Caco-2 (cell line): ENCODE results near the gene UBR3. TPM values are rescaled to one million over a fixed set of nuclear protein-coding genes. Genes with fewer than 3 reads are reported as not detected.

ENCODE experiments used
- BruUV-seq: library from RNA; stranded (reverse); fragments of 400-500 nt; replicated peaks from 2 replicates; lab custom pipeline; 2021; lab: Mats Ljungman, UMichigan
- CTCF ChIA-PET: fragments of 300-600 bp; sonication (Branson Sonifier 250); formaldehyde crosslinking; loops from one replicate; lab custom pipeline; 2022; ENCODE audit warnings: antibody characterized with exemption; lab: Charles Lee
- POLR2A ChIA-PET: fragments of 300-600 bp; sonication (Branson Sonifier 250); formaldehyde crosslinking; loops from one replicate; lab custom pipeline; 2022; ENCODE audit warnings: antibody characterized with exemption; lab: Charles Lee
- DNase-seq, 2 experiments: peaks; one replicate each; pipeline versions ENCODE4 v3.0.0 to v3.0.0-alpha.2; 2020 to 2022
- H3K27me3 ChIP-seq: replicated peaks from 2 replicates; pipeline ENCODE4 v1.6.0; 2011; ENCODE audit warnings: low read length; ENCODE audit not compliant: control insufficient read depth, insufficient read depth
- H3K36me3 ChIP-seq: 2 replicates; pipeline ENCODE4 v1.5.1; 2011; ENCODE audit warnings: low read length; ENCODE audit not compliant: control insufficient read depth, insufficient read depth
- H3K4me1 ChIP-seq: fragments of 250-450 bp; sonication (Bioruptor Pico); 2 replicates; pipeline ENCODE4 v1.5.1; 2020; ENCODE audit warnings: mild to moderate bottlenecking
- H3K4me3 ChIP-seq: 2 replicates; pipeline ENCODE4 v1.5.1; 2011; ENCODE audit warnings: low read depth, mild to moderate bottlenecking, control low read depth, low read length
- H3K9me3 ChIP-seq: fragments of 250-450 bp; sonication (Bioruptor Pico); 2 replicates; pipeline ENCODE4 v1.5.1; 2020; ENCODE audit warnings: mild to moderate bottlenecking, moderate library complexity
- H3K27ac Mint-ChIP-seq: one replicate; pipeline ENCODE4 v1.8.0; 2022; ENCODE audit warnings: mixed read lengths; ENCODE audit not compliant: unreplicated experiment
- H3K27me3 Mint-ChIP-seq: one replicate; pipeline ENCODE4 v1.8.0; 2022; ENCODE audit warnings: mixed read lengths; ENCODE audit not compliant: insufficient read depth, unreplicated experiment
- H3K36me3 Mint-ChIP-seq: one replicate; pipeline ENCODE4 v1.8.0; 2022; ENCODE audit warnings: mild to moderate bottlenecking, mixed read lengths; ENCODE audit not compliant: insufficient read depth, unreplicated experiment
- H3K4me1 Mint-ChIP-seq: one replicate; pipeline ENCODE4 v1.8.0; 2022; ENCODE audit warnings: low read depth, mixed read lengths; ENCODE audit not compliant: unreplicated experiment
- H3K4me3 Mint-ChIP-seq: one replicate; pipeline ENCODE4 v1.8.0; 2022; ENCODE audit warnings: mild to moderate bottlenecking, moderate library complexity, mixed read lengths; ENCODE audit not compliant: unreplicated experiment
- H3K9me3 Mint-ChIP-seq: one replicate; pipeline ENCODE4 v1.8.0; 2022; ENCODE audit warnings: mixed read lengths; ENCODE audit not compliant: unreplicated experiment
- CTCF ChIP-seq, 2 experiments: fragments of 200-600 bp in 1 of 2; IDR thresholded peaks; 1 replicate in 1 of 2; 2 replicates in 1 of 2; pipeline versions ENCODE4 v1.5.1 to v1.8.0; 2011 to 2022; ENCODE audit warnings: antibody characterized with exemption in 1 of 2, control low read depth in 1 of 2, inconsistent platforms in 1 of 2, low read depth in 1 of 2, low read length in 1 of 2, mild to moderate bottlenecking in 1 of 2, moderate library complexity in 1 of 2; ENCODE audit not compliant: insufficient read depth in 1 of 2, severe bottlenecking in 1 of 2, unreplicated experiment in 1 of 2
- intact Hi-C: fragments of 100-400 bp; cut with micrococcal nuclease; formaldehyde crosslinking; loops from one replicate; pipeline ENCODE4 v1.10.0; 2022; ENCODE audit not compliant: unreplicated experiment
- total RNA-seq: library from RNA; stranded (reverse); gene quantifications from 2 replicates; pipeline ENCODE4 v1.2.3, GENCODE V29; 2022

UBR3 gene
- total RNA-seq, 1 experiment from 2014 or later: 35.7 TPM

DNA sequence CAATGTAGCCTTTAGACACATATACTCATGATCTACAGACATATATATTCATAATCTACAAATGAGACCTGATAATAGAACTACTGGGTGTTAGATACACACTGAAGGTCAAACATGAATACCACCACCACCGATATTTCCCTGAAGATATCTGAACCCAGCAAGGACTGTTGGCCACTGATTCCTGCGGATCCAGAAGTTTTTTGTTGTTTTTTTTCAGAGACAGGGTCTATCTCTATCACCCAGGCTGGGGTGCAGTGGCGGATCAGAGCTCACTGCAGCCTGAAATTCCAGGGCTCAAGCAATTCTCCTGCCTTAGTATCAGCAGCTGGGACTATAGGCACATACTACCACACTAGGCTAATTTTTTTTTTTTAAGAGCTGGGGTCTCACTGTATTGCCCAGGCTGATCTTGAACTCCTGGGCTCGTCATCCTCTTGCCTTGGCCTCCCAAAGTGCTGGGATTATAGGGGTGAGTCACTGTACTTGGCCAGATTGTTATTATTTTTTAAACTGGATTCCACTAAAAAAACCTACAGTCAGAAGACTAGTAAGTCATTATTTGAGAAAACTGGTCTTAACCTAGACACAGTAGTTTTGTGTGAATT is 4.4 kb upstream of the UBR3 start:
- Histone ChIP-seq H3K4me1 (peaks cover 4% of the 10 kb centered on the region), H3K4me3 (no peak overlapping the region), H3K9me3 (no peaks in the 10 kb centered on the region), H3K27me3 (no peaks in the 10 kb centered on the region), H3K36me3 (peaks cover 1% of the 10 kb centered on the region; the same call in 1 of the 2 replicates)
- TF ChIP-seq CTCF (IDR thresholded peaks at IDR 0.05; ENCODE audit: insufficient read depth in 1 of 2, low read depth in 1 of 2, low read length in 1 of 2, severe bottlenecking in 1 of 2, unreplicated experiment in 1 of 2): no peak
- H3K9me3 Mint-ChIP-seq: no peaks in the 10 kb centered on the region
- no peak overlapping the region for H3K27ac Mint-ChIP-seq
- BruUV-seq: no TSS peak
- intact Hi-C loops: no loop called here
- DNase-seq: no peak
- H3K4me1 Mint-ChIP-seq: peaks cover 12% of the 10 kb centered on the region
- peak overlapping the region; percentile 69 for H3K4me3 Mint-ChIP-seq
- peaks cover 32% of the 10 kb centered on the region for H3K36me3 Mint-ChIP-seq
- ChIA-PET POLR2A (no interaction called here), CTCF (no interaction called here)
- no peaks in the 10 kb centered on the region for H3K27me3 Mint-ChIP-seq

- Histone ChIP-seq H3K9me3 (no peaks in the 10 kb centered on the region), H3K4me1 (peaks cover 4% of the 10 kb centered on the region), H3K4me3 (peak overlapping the region; percentile 81), H3K36me3 (no peaks in the 10 kb centered on the region), H3K27me3 (no peaks in the 10 kb centered on the region)
- H3K27ac Mint-ChIP-seq: peak overlapping the region; percentile 68
- BruUV-seq: TSS peak; percentile 65
- peaks cover 35% of the 10 kb centered on the region for H3K36me3 Mint-ChIP-seq
- H3K9me3 Mint-ChIP-seq: no peaks in the 10 kb centered on the region
- DNase-seq: no peak
- ChIA-PET POLR2A (interaction anchor here (0.5 kb wide), 1 partner anchor 25 kb away, joined by 14 read pairs; no protein-coding TSS in a partner anchor), CTCF (interaction anchor here (1.4 kb wide), 2 partner anchors 53 to 104 kb away, joined by 4 to 9 read pairs; no protein-coding TSS in a partner anchor)
- H3K4me1 Mint-ChIP-seq: peaks cover 18% of the 10 kb centered on the region
- no peak for TF ChIP-seq CTCF (IDR thresholded peaks at IDR 0.05; ENCODE audit: insufficient read depth in 1 of 2, low read depth in 1 of 2, low read length in 1 of 2, severe bottlenecking in 1 of 2, unreplicated experiment in 1 of 2)
- intact Hi-C loops: no loop called here
- peak overlapping the region; percentile 69 for H3K4me3 Mint-ChIP-seq
- H3K27me3 Mint-ChIP-seq: no peaks in the 10 kb centered on the region
These were observed 3.3 kb upstream of the UBR3 start for GRCh38 chr2:169823996-169824372.

DNA sequence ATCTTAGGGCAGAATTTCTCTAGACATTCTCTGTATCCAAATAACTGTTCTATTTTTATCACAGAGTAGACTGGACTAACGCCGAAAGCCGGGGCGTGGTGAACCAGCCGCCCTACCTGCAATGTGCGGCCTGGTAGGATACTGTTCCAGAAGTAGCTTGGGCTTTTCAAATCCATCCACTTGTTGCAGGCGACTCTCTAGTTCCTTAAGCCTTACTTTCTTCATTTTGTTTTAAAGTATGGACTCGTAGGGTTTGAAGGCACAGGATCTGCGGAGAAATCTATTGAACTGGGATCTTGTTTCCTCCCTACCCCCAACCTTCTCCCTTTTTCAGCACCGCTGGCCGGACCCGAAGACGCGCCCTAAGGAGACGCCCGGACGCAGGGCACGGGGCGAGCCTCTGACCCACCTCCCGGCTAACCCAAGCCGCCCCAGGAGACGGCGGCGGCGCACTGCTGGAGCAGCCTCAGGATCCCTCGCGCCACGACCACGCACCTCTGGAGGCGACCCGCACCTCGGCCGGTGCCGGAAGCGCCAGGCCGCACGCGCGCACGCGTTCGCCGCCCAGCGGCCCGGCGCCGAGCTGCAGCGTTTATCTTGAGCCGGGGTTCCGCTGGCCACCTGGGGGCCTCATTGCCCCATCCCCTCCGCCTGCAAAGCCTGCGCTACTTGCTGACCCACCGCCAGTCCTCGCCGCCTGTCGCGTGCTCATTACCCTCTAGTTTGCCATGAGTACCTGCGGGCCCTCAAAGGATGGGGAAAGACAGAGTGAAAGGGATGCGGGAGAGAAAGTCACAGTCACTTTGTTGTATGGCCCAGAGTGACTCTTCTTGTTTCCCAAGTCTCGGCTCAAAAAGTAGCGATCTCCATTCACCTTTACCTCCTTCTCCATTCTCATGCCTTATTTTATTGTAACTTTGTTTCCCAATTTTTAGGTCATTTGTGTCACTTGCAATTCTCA is 2.6 kb upstream of the UBR3 start, which contains the start of gene METTL5:
METTL5 (minus strand) TSS at position 533 of the 961 bp plus-strand sequence; CDS start at position 225, 308 bp downstream.
- Mint-ChIP-seq H3K27ac (peak within 1 kb of the TSS; percentile 68), H3K36me3 (peaks cover 35% of the 10 kb centered on the region), H3K27me3 (no peaks in the 10 kb centered on the region), H3K9me3 (no peaks in the 10 kb centered on the region), H3K4me1 (peaks cover 19% of the 10 kb centered on the region), H3K4me3 (peak within 1 kb of the TSS; percentile 69)
- intact Hi-C loops: loop anchor here (1.0 to 5.0 kb wide), 3 partner anchors 53 to 104 kb away; no protein-coding TSS in a partner anchor
- Histone ChIP-seq H3K9me3 (no peaks in the 10 kb centered on the region), H3K36me3 (no peaks in the 10 kb centered on the region), H3K27me3 (no peaks in the 10 kb centered on the region), H3K4me3 (peak within 1 kb of the TSS; percentile 81), H3K4me1 (peaks cover 4% of the 10 kb centered on the region)
- peak; percentile 93 to 97 for TF ChIP-seq CTCF (IDR thresholded peaks at IDR 0.05; ENCODE audit: insufficient read depth in 1 of 2, low read depth in 1 of 2, low read length in 1 of 2, severe bottlenecking in 1 of 2, unreplicated experiment in 1 of 2)
- peak; percentile 89 to 95 for DNase-seq
- BruUV-seq: no TSS peak
- ChIA-PET CTCF (interaction anchor here (0.8 to 1.4 kb wide), 3 partner anchors 12 to 103 kb away, joined by 3 to 9 read pairs (median 4); no protein-coding TSS in a partner anchor), POLR2A (interaction anchor here (0.5 to 0.7 kb wide), 2 partner anchors 26 to 66 kb away, joined by 3 to 14 read pairs; no protein-coding TSS in a partner anchor)
